Endometrial microvascular endothelial cells (primary cell): ENCODE measurements around the gene PTPN11. TPM values are rescaled to one million over a fixed set of nuclear protein-coding genes. Genes with fewer than 3 reads are reported as not detected.
"Not testable (repeated sequence)": the region's sequence is repeated elsewhere in the genome, so short reads cannot be mapped to it uniquely, and the experiment has no call there.

ENCODE experiments used
- in situ Hi-C: cut with HindIII; loops from 2 replicates; pipeline ENCODE4 v1.10.0; 2017; ENCODE audit warnings: low sequenced_read_pairs, low pct_unique_long_range_greater_than_20kb; ENCODE audit errors: inconsistent ontology term
- total RNA-seq: library from RNA; depleted of rRNA; stranded (reverse); fragments of >200 nt; gene quantifications from one replicate; pipeline ENCODE4 v1.2.3, GENCODE V29; 2015; ENCODE audit errors: inconsistent ontology term

The PTPN11 gene
- 76.1 TPM for total RNA-seq

- in situ Hi-C loops, result no loop called here
These were observed at the start of gene PTPN11 for GRCh38 chr12:112418608-112419296. Gene PTPN11, plus strand, starts transcription at chr12:112418947. Its CDS starts 165 bp downstream, at chr12:112419112.

- in situ Hi-C loops, result no loop called here
These were observed 48.5 kb upstream of the PTPN11 start for GRCh38 chr12:112370199-112370598.

GRCh38 chr12:112370868-112371510 is 47.8 kb upstream of the PTPN11 start:
- in situ Hi-C loops, result no loop called here

- in situ Hi-C loops, result no loop called here
These were observed 44.5 kb upstream of the PTPN11 start for GRCh38 chr12:112374166-112374740.

GRCh38 chr12:112375105-112375504 is 43.6 kb upstream of the PTPN11 start:
- in situ Hi-C loops, result no loop called here

- in situ Hi-C loops, result no loop called here
These were observed 37.9 kb upstream of the PTPN11 start for GRCh38 chr12:112380663-112381405.

- in situ Hi-C loops, result no loop called here
These were observed 37.3 kb upstream of the PTPN11 start for GRCh38 chr12:112381406-112381882.

GRCh38 chr12:112381883-112382796 is 36.6 kb upstream of the PTPN11 start, which contains the start of gene HECTD4:
Gene HECTD4, minus strand, starts transcription at chr12:112382431. Its CDS starts 303 bp downstream, at chr12:112382128.
- in situ Hi-C loops, result no loop called here

- in situ Hi-C loops, result no loop called here
These were observed 35.9 kb upstream of the PTPN11 start for GRCh38 chr12:112382866-112383265.

GRCh38 chr12:112386726-112387125 is 32.0 kb upstream of the PTPN11 start:
- in situ Hi-C loops, result no loop called here

GRCh38 chr12:112389228-112389627 is 29.5 kb upstream of the PTPN11 start:
- in situ Hi-C loops, result no loop called here

- in situ Hi-C loops, result not testable (repeated sequence)
These were observed 28.7 kb upstream of the PTPN11 start for GRCh38 chr12:112389922-112390654.

GRCh38 chr12:112393328-112393727 is 25.4 kb upstream of the PTPN11 start:
- in situ Hi-C loops, result no loop called here

- in situ Hi-C loops, result no loop called here
These were observed 17.7 kb upstream of the PTPN11 start for GRCh38 chr12:112401054-112401453.

- in situ Hi-C loops, result no loop called here
These were observed 16.7 kb upstream of the PTPN11 start for GRCh38 chr12:112401903-112402498.

- in situ Hi-C loops, result no loop called here
These were observed 11.9 kb upstream of the PTPN11 start for GRCh38 chr12:112406519-112407488.
